ENCODE results near the gene CAMP.
A peak's percentile ranks its signal among the peaks of the same experiment; 100 is the strongest.

The CAMP gene

DNA sequence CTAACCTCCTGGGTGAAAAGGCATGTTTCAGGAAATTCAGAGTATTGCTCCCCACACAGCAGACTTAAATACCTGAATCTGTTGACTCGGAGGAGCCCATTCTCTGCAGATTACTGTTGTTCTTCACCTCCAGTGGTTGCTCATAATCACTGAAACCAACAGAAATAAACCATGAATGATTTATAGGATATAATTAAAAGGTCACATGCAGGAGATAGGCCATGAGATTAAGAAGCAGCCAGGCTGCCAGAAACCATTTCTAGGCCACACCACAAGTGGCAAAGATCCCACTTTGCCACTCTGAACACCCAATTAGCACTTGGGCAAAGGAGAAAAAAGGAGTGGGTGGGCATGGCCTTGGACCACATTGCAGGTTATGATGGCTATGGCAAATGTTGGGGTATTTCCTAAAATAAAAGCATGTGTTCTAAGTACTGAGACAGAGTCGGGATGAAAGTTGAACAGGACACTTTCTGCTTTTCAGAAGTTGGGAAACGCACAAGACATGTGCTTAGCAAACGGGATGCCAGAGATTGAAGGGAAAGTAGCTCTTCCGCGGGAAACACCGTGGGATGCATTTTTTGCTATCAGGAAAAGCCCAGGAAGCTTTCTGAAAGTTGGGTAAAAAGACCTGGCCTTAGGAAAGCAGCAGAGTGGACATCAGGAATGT, 36.5 kb upstream of the CAMP start:
- TF ChIP-seq, protein P1, sequence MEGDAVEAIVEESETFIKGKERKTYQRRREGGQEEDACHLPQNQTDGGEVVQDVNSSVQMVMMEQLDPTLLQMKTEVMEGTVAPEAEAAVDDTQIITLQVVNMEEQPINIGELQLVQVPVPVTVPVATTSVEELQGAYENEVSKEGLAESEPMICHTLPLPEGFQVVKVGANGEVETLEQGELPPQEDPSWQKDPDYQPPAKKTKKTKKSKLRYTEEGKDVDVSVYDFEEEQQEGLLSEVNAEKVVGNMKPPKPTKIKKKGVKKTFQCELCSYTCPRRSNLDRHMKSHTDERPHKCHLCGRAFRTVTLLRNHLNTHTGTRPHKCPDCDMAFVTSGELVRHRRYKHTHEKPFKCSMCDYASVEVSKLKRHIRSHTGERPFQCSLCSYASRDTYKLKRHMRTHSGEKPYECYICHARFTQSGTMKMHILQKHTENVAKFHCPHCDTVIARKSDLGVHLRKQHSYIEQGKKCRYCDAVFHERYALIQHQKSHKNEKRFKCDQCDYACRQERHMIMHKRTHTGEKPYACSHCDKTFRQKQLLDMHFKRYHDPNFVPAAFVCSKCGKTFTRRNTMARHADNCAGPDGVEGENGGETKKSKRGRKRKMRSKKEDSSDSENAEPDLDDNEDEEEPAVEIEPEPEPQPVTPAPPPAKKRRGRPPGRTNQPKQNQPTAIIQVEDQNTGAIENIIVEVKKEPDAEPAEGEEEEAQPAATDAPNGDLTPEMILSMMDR (IDR thresholded peaks at IDR 0.05; ENCODE audit: low read length, missing control alignments), result no peak
- peak overlapping the region; percentile 79 for H3K4me3 ChIP-seq (replicated peaks; ENCODE audit: low read depth, low read length)
- peak; percentile 33 for DNase-seq (ENCODE audit: low read depth)

DNA sequence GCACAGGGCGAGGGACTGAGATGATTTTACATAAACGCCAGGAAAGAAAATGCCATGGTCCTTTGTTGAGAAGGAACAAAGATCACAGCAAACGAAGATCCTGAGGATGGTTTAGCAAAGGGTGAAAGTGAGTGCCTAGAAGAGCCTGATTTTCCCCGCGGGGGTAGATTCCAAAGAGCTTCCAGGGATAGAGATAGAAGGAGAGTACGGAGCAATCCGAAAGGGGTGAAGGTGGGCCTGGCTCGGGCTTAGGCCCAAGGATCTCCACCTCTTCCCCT, 36.1 kb upstream of the CAMP start:
- TF ChIP-seq, protein P1 (IDR thresholded peaks at IDR 0.05; ENCODE audit: low read length, missing control alignments), result no peak
- peak overlapping the region; percentile 79 for H3K4me3 ChIP-seq (replicated peaks; ENCODE audit: low read depth, low read length)
- no peak for DNase-seq (ENCODE audit: low read depth)

DNA sequence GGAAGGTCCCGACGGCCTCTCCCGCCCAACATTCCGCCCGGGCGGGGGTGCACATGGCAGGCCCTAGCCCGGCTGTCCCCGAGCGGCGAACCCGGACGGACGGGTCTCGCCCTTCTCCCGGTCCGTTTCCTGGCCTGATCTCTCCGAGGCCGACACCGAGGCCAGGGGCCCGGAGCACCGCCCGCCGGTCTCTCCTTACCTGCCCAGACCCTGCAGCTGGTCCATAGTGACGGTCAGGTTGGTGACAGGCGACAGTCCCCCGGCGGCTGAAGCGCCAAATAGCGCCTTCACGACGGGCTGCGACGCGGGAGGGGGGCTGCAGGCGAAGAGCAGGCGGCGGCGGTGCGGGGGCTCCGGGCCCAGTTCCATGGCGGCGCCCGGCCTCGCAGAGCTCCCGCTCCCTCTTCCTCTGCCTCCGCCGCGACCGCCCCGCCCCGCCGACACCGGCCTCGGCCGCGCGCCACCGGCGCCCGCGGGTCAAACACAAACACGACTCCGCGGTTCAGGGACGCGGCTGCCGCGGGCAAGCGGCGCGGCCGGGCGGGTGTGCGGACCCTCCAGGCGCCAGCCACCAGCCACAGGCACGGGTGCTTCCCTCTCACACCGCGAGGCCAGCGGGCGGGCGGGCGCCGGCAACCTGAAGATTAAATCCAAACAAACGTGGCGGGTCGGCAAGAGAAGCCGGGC, 35.6 kb upstream of the CAMP start:
- DNase-seq (ENCODE audit: low read depth), result peak; percentile 63

DNA sequence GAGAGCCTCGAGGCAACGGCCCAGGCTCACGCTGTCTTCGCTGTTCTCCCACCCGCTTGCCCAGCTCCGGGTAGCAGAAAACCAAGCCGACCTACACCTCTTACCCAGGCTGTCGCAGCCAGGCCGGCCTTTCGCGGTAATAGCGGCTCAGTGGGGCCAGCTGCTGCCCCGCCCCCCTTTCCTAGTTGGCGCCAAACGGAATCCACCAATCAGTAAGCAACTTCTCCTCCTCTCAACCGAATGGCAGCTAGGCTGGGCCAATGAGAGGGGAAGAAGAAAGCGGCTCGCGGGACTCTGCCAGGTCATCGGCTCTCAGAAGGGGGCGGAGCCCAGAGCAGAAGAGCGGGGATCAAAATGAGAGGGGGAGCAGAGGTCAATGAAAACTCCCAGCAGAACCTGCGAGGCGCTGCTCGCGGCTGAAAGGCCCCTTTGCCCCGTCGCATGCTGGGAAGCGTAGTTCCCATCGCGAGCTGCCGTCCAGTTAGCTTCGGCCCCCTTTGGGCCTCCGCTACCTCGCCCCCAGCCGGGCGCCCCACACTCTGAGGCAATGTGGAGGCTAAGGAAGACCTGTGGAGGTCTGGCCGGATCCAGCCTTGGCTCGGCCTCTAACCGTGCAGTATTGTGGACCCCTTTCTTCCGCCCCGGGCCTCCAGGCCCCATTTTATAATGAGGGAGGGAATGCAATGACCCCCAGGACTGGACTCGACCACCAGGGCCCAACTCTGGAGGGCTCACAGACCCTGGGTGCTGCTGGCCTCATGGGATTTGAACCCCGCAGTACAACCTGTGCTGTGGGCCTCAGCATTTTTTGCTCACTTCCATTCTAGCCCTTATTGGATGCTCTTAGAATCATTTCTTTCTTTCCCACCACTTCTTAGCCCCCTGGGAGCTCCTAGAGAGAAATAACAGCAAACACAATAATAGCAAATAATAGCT, 34.8 kb upstream of the CAMP start, which contains the start of gene CDC25A:
CDC25A (minus strand) TSS at position 152 of the 936 bp plus-strand sequence. CDS start 470 bp downstream, outside the sequence.
- DNase-seq (ENCODE audit: low read depth), result peak; percentile 99
- TF ChIP-seq, protein P1 (IDR thresholded peaks at IDR 0.05; ENCODE audit: low read length, missing control alignments), result no peak
- peak within 1 kb of the TSS; percentile 79 for H3K4me3 ChIP-seq (replicated peaks; ENCODE audit: low read depth, low read length)

More for the DNA sequence above, 35.6 kb upstream of the CAMP start:
- TF ChIP-seq, protein P1 (IDR thresholded peaks at IDR 0.05; ENCODE audit: low read length, missing control alignments), result no peak
- H3K4me3 ChIP-seq (replicated peaks; ENCODE audit: low read depth, low read length), result peak overlapping the region; percentile 79

DNA sequence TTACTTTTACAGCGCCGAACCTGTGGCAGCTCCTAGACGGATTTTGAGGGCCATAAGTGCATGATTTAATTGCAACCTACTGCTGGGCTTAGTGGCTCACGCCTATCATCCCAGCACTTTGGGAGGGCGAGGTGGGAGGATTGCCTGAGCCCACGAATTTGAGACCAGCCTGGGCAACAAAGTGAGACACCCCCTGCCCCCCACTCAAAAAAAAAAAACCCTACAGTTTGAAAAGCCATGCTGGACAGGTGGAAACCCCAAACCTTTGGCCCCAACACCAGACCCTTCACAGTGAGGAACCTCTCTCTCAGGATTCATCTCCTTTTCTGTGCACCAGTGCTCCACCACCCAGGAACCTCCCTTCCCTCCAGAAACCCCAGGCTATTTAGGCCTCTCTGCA, 34.0 kb upstream of the CAMP start:
- H3K4me3 ChIP-seq (replicated peaks; ENCODE audit: low read depth, low read length), result no peak overlapping the region

DNA sequence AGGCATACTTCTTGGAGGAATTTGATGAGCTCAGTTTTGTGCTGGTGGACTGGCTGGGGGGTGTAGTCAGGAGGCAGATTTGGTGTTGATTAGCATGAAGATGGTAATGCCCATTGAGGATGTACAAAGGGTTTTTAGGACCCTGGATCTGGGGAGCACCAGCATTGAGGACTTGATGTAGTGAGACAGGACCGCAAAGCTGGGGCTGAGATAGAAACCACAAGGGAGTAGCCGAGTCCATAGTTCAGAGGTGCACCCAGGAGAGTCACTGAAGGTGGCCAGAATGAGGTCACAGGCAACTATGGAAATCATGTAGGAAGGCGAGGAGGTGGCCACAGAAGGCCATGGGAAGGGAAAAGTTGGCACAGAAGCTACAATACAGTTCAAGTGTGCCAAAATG, 32.4 kb upstream of the CAMP start:
- DNase-seq (ENCODE audit: low read depth), result no peak
- no peak overlapping the region for H3K4me3 ChIP-seq (replicated peaks; ENCODE audit: low read depth, low read length)
- TF ChIP-seq, protein P1 (IDR thresholded peaks at IDR 0.05; ENCODE audit: low read length, missing control alignments), result no peak

More for the DNA sequence above, 34.0 kb upstream of the CAMP start:
- DNase-seq (ENCODE audit: low read depth), result no peak
- TF ChIP-seq, protein P1 (IDR thresholded peaks at IDR 0.05; ENCODE audit: low read length, missing control alignments), result no peak
